ENCODE measurements around the gene NCR3LG1.

- TF ChIP-seq, protein P1, sequence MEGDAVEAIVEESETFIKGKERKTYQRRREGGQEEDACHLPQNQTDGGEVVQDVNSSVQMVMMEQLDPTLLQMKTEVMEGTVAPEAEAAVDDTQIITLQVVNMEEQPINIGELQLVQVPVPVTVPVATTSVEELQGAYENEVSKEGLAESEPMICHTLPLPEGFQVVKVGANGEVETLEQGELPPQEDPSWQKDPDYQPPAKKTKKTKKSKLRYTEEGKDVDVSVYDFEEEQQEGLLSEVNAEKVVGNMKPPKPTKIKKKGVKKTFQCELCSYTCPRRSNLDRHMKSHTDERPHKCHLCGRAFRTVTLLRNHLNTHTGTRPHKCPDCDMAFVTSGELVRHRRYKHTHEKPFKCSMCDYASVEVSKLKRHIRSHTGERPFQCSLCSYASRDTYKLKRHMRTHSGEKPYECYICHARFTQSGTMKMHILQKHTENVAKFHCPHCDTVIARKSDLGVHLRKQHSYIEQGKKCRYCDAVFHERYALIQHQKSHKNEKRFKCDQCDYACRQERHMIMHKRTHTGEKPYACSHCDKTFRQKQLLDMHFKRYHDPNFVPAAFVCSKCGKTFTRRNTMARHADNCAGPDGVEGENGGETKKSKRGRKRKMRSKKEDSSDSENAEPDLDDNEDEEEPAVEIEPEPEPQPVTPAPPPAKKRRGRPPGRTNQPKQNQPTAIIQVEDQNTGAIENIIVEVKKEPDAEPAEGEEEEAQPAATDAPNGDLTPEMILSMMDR (IDR thresholded peaks at IDR 0.05), result no peak
- TF ChIP-seq POLR2A (IDR thresholded peaks at IDR 0.05), result no peak
Measured at GRCh38 chr11:17391493-17392355, 40.1 kb downstream of the NCR3LG1 start.

Data from uterus (tissue), 2 donors.